Measurements from ENCODE around the gene CSMD2.

CSMD2 gene

DNA sequence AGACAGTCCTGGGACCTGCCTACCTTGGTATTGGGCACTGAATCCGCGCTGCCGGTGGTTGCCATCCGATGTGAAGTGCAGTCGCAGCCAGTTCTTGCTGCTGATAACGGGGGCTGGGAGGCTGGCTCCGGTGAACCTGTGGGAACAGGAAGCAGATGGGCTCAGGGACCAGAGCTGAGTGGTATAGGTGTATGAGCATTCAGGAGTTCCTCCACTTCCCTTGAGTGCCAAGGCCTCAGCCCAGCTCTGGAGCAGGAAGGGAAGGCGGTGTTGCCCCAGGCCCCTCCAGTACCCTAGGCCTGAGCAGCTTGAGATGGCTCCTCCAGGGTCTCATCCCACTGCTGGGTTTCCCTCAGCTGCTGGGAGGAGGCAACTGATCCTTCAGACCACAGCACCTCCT is 318.2 kb downstream of the CSMD2 start:
- POLR2A ChIA-PET = no interaction called here
- TF ChIP-seq FOXK2 (IDR thresholded peaks at IDR 0.05) (no peak), TARDBP (IDR thresholded peaks at IDR 0.05) (no peak), ZNF384 (IDR thresholded peaks at IDR 0.05) (no peak), HDGF (IDR thresholded peaks at IDR 0.05; ENCODE audit: borderline replicate concordance) (no peak), LEF1 (IDR thresholded peaks at IDR 0.05; ENCODE audit: borderline replicate concordance) (no peak), CTBP1 (IDR thresholded peaks at IDR 0.05; ENCODE audit: borderline replicate concordance) (no peak), SUZ12 (IDR thresholded peaks at IDR 0.05) (no peak), FOXA1 (IDR thresholded peaks at IDR 0.05) (no peak), ELF4 (IDR thresholded peaks at IDR 0.05) (no peak), NFRKB (IDR thresholded peaks at IDR 0.05) (no peak), L3MBTL2 (conservative IDR thresholded peaks at IDR 0.05) (no peak), SP1 (IDR thresholded peaks at IDR 0.05) (no peak), BHLHE40 (IDR thresholded peaks at IDR 0.05; ENCODE audit: borderline replicate concordance) (no peak)
- TF ChIP-seq, protein P1, sequence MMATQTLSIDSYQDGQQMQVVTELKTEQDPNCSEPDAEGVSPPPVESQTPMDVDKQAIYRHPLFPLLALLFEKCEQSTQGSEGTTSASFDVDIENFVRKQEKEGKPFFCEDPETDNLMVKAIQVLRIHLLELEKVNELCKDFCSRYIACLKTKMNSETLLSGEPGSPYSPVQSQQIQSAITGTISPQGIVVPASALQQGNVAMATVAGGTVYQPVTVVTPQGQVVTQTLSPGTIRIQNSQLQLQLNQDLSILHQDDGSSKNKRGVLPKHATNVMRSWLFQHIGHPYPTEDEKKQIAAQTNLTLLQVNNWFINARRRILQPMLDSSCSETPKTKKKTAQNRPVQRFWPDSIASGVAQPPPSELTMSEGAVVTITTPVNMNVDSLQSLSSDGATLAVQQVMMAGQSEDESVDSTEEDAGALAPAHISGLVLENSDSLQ (IDR thresholded peaks at IDR 0.05) = no peak
- CTCF ChIA-PET = no interaction called here
- DNase-seq (ENCODE audit: extremely low spot score) = no peak

DNA sequence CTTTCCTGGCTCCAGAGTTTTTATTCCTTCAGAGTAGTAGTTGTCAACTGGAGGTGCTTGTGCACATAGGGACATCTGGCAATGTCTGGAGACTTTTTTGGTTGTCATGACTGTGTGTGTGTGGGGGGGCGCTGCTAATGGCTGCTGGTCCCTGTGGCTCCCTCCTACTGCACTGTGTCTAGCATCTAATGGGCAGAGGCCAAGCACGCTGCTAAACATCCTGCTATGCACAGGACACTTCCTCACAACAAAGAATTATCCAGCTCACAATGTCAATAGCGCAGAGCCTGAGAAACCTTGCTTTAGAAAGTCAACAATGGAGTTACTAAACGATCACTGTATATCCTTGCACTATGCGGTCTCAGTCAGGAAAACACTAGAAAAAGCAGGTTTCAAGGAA is 320.9 kb downstream of the CSMD2 start:
- POLR2A ChIA-PET = no interaction called here
- no peak for TF ChIP-seq TARDBP (IDR thresholded peaks at IDR 0.05)
- TF ChIP-seq CTBP1 (IDR thresholded peaks at IDR 0.05; ENCODE audit: borderline replicate concordance) = no peak
- no peak for TF ChIP-seq SUZ12 (IDR thresholded peaks at IDR 0.05)
- no peak for TF ChIP-seq SP1 (IDR thresholded peaks at IDR 0.05)
- no peak for TF ChIP-seq NFRKB (IDR thresholded peaks at IDR 0.05)
- no peak for TF ChIP-seq FOXK2 (IDR thresholded peaks at IDR 0.05)
- TF ChIP-seq, protein P1 (IDR thresholded peaks at IDR 0.05) = no peak
- no peak for TF ChIP-seq HDGF (IDR thresholded peaks at IDR 0.05; ENCODE audit: borderline replicate concordance)
- TF ChIP-seq ELF4 (IDR thresholded peaks at IDR 0.05) = no peak
- no peak for TF ChIP-seq ZNF384 (IDR thresholded peaks at IDR 0.05)
- no peak for TF ChIP-seq L3MBTL2 (conservative IDR thresholded peaks at IDR 0.05)
- no peak for TF ChIP-seq LEF1 (IDR thresholded peaks at IDR 0.05; ENCODE audit: borderline replicate concordance)
- no peak for TF ChIP-seq BHLHE40 (IDR thresholded peaks at IDR 0.05; ENCODE audit: borderline replicate concordance)
- no peak for TF ChIP-seq FOXM1 (IDR thresholded peaks at IDR 0.05; ENCODE audit: borderline replicate concordance)
- no peak for TF ChIP-seq FOXA1 (IDR thresholded peaks at IDR 0.05)
- TF ChIP-seq ARNT (IDR thresholded peaks at IDR 0.05) = no peak
- DNase-seq (ENCODE audit: extremely low spot score) = no peak
- CTCF ChIA-PET = interaction anchor here (0.6 kb wide), 1 partner anchor 212 kb away, joined by 5 read pairs; no protein-coding TSS in a partner anchor

DNA sequence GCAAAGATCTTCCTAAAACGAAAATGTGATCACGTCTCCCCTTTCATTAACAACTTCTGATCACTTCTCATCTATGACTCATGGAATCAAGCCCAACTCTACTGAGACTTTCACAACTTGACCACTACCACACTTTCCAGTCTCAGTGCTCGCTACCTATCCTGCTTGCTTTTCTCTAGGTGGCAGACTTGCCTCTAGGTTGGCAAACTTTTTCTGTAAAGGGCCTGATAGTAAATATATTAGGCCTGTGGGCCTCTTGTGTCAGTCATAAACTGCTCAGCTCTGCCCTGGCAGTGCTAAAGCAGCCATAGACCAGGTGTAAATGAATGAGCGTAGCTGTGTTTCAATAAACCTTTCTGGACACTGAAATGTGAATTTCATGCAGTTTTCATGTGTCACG is 322.7 kb downstream of the CSMD2 start:
- DNase-seq (ENCODE audit: extremely low spot score) = no peak
- ChIA-PET CTCF (no interaction called here), POLR2A (no interaction called here)
- TF ChIP-seq ELF4 (IDR thresholded peaks at IDR 0.05) (no peak), L3MBTL2 (conservative IDR thresholded peaks at IDR 0.05) (no peak), HDGF (IDR thresholded peaks at IDR 0.05; ENCODE audit: borderline replicate concordance) (no peak), FOXA1 (IDR thresholded peaks at IDR 0.05) (no peak), FOXM1 (IDR thresholded peaks at IDR 0.05; ENCODE audit: borderline replicate concordance) (no peak), FOXK2 (IDR thresholded peaks at IDR 0.05) (no peak)
- TF ChIP-seq, protein P1 (IDR thresholded peaks at IDR 0.05) = no peak

DNA sequence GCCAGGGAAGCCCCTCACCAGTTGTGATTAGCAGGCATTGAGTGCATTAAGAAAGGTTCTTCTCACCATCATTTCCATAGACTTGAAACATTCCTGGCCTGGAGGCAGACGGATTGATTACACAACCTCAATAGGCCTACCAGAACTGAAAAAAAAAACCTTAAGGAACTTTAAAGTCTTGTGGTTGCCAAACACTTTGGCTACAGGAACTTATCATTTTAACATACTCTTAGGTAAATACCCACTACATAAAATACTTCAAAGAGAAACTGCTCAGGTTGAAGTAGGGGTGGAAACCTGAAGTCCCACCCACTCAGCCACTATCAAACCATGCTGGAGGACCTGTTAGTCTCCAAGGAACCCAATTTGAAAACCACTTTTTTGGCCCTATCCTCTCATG is 323.5 kb downstream of the CSMD2 start:
- DNase-seq (ENCODE audit: extremely low spot score) = no peak
- ChIA-PET CTCF (no interaction called here), POLR2A (no interaction called here)
- TF ChIP-seq BHLHE40 (IDR thresholded peaks at IDR 0.05; ENCODE audit: borderline replicate concordance) (no peak), FOXM1 (IDR thresholded peaks at IDR 0.05; ENCODE audit: borderline replicate concordance) (no peak), L3MBTL2 (conservative IDR thresholded peaks at IDR 0.05) (no peak), HDGF (IDR thresholded peaks at IDR 0.05; ENCODE audit: borderline replicate concordance) (no peak), ZNF384 (IDR thresholded peaks at IDR 0.05) (no peak), ELF4 (IDR thresholded peaks at IDR 0.05) (no peak), NFRKB (IDR thresholded peaks at IDR 0.05) (no peak), SP1 (IDR thresholded peaks at IDR 0.05) (no peak), CTBP1 (IDR thresholded peaks at IDR 0.05; ENCODE audit: borderline replicate concordance) (no peak), FOXK2 (IDR thresholded peaks at IDR 0.05) (no peak), FOXA1 (IDR thresholded peaks at IDR 0.05) (no peak), ARNT (IDR thresholded peaks at IDR 0.05) (no peak), SUZ12 (IDR thresholded peaks at IDR 0.05) (no peak), LEF1 (IDR thresholded peaks at IDR 0.05; ENCODE audit: borderline replicate concordance) (no peak), TARDBP (IDR thresholded peaks at IDR 0.05) (no peak)
- TF ChIP-seq, protein P1 (IDR thresholded peaks at IDR 0.05) = no peak

DNA sequence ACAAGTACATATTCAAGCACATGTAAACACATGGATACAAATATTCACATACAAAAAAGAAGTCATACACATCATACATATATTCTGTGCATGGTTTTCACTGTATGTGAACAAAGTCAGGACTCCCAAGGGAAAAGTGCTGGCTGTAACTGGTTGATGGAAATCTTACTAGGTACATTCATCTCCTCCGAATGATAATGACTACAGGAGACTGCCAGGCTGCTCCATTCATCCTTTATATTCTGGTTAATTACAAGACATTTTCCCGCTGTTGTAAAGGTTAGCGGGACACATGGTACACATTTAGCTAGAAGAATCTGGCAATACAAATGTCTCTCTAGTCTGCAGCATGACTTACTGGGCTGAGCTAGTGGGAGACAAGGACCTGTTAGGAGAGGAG is 327.4 kb downstream of the CSMD2 start:
- DNase-seq (ENCODE audit: extremely low spot score) = no peak
- ChIA-PET POLR2A (no interaction called here), CTCF (no interaction called here)
- TF ChIP-seq FOXK2 (IDR thresholded peaks at IDR 0.05) (no peak), SUZ12 (IDR thresholded peaks at IDR 0.05) (no peak), L3MBTL2 (conservative IDR thresholded peaks at IDR 0.05) (no peak), CTBP1 (IDR thresholded peaks at IDR 0.05; ENCODE audit: borderline replicate concordance) (no peak), LEF1 (IDR thresholded peaks at IDR 0.05; ENCODE audit: borderline replicate concordance) (no peak), NFRKB (IDR thresholded peaks at IDR 0.05) (no peak), TARDBP (IDR thresholded peaks at IDR 0.05) (no peak), HDGF (IDR thresholded peaks at IDR 0.05; ENCODE audit: borderline replicate concordance) (no peak), ARNT (IDR thresholded peaks at IDR 0.05) (no peak), SP1 (IDR thresholded peaks at IDR 0.05) (no peak), BHLHE40 (IDR thresholded peaks at IDR 0.05; ENCODE audit: borderline replicate concordance) (no peak), ZNF384 (IDR thresholded peaks at IDR 0.05) (no peak), ELF4 (IDR thresholded peaks at IDR 0.05) (no peak), FOXA1 (IDR thresholded peaks at IDR 0.05) (no peak), FOXM1 (IDR thresholded peaks at IDR 0.05; ENCODE audit: borderline replicate concordance) (no peak)
- TF ChIP-seq, protein P1 (IDR thresholded peaks at IDR 0.05) = no peak

Measured in HEK293T (cell line).